ENCODE measurements around the gene METTL17.

DNA sequence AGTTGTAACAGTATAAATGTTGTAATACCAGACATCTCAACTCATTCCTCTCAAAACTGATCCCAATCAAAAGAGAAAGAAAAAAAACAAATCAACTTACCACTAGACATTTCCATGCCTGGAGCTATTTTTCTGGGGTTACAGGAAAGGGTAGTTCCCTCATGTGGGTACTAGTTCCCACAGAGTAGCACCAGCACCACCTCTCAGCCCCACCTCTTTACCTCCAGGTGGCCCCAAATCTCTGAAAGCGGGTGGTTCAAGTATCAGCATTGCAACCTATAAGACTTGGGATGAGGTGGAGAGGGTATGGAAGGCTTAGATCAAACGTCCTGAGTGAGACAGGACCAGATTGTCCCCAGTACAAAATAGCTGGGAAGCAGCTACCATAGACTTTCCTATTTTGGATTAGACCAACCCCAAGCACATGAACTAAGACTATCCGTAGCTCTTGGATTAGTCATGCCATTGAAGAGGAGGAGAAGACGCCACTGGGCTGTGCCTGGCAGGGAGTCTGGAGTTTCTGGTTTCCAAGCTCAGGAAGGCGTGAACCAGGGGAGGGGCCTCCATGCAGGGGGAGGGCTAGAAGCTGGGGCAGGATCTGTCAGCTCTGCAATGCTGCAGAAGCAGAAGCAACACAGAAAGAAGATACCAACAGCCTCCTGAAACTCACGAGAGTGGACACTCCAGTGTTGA, 9.0 kb downstream of the METTL17 start, which contains the start of gene SLC39A2:
- no peak for TF ChIP-seq POLR2A (IDR thresholded peaks at IDR 0.05; ENCODE audit: low read depth, low read length)
- TF ChIP-seq TAF1 (IDR thresholded peaks at IDR 0.05; ENCODE audit: borderline replicate concordance, low read depth, low read length) = no peak
